Hepatocyte (in vitro differentiated cells): ENCODE results near the gene ITPK1. TPM values are rescaled to one million over a fixed set of nuclear protein-coding genes. Genes with fewer than 3 reads are reported as not detected.

Experiments used
- DNase-seq: peaks from one replicate; pipeline ENCODE4 v3.0.0-alpha.2; 2016; ENCODE audit warnings: low spot score
- H2AFZ ChIP-seq: fragments of 200-600 bp; sonication (generic); 2 replicates; pipeline ENCODE4 v1.6.0; 2016; ENCODE audit warnings: antibody characterized with exemption, mild to moderate bottlenecking
- H3K27ac ChIP-seq: fragments of 200-600 bp; sonication (generic); 2 replicates; pipeline ENCODE4 v1.5.1; 2016; ENCODE audit warnings: mild to moderate bottlenecking
- H3K27me3 ChIP-seq: fragments of 200-600 bp; sonication (generic); 2 replicates; pipeline ENCODE4 v1.6.1; 2016
- H3K36me3 ChIP-seq: fragments of 200-600 bp; sonication (generic); replicated peaks from 2 replicates; pipeline ENCODE4 v1.5.1; 2016; ENCODE audit warnings: low read depth; ENCODE audit not compliant: insufficient read depth
- H3K4me1 ChIP-seq: fragments of 200-600 bp; sonication (generic); 2 replicates; pipeline ENCODE4 v1.5.1; 2016; ENCODE audit warnings: mild to moderate bottlenecking, moderate library complexity; ENCODE audit not compliant: insufficient read depth
- H3K4me2 ChIP-seq: fragments of 200-600 bp; sonication (generic); 2 replicates; pipeline ENCODE4 v1.6.0; 2016
- H3K4me3 ChIP-seq: fragments of 200-600 bp; sonication (generic); 2 replicates; pipeline ENCODE4 v1.5.1; 2016; ENCODE audit warnings: mild to moderate bottlenecking
- H3K79me2 ChIP-seq: fragments of 200-600 bp; sonication (generic); 2 replicates; pipeline ENCODE4 v1.6.0; 2017; ENCODE audit warnings: mild to moderate bottlenecking
- H3K9me2 ChIP-seq: fragments of 200-600 bp; sonication (generic); replicated peaks from 2 replicates; pipeline ENCODE4 v1.6.0; 2017; ENCODE audit warnings: mild to moderate bottlenecking; ENCODE audit not compliant: insufficient read depth
- H3K9me3 ChIP-seq: fragments of 200-600 bp; sonication (generic); 2 replicates; pipeline ENCODE4 v1.5.1; 2016; ENCODE audit warnings: low read depth, mild to moderate bottlenecking
- H4K20me1 ChIP-seq: fragments of 200-600 bp; sonication (generic); 2 replicates; pipeline ENCODE4 v1.6.0; 2016; ENCODE audit warnings: mild to moderate bottlenecking; ENCODE audit not compliant: insufficient read depth, poor library complexity, severe bottlenecking
- CTCF ChIP-seq: fragments of 200-600 bp; sonication (generic); IDR thresholded peaks from 2 replicates; pipeline ENCODE4 v1.5.1; 2016; ENCODE audit warnings: antibody characterized with exemption, mild to moderate bottlenecking; ENCODE audit not compliant: poor library complexity
- EZH2 ChIP-seq: fragments of 200-600 bp; sonication (generic); IDR thresholded peaks from 2 replicates; pipeline ENCODE4 v1.6.1; 2016; ENCODE audit warnings: antibody characterized with exemption, mild to moderate bottlenecking, borderline replicate concordance
- EZH2phosphoT487 ChIP-seq: fragments of 200-600 bp; sonication (generic); IDR thresholded peaks from one replicate; pipeline ENCODE4 v1.6.1; 2018; ENCODE audit warnings: antibody characterized with exemption, mild to moderate bottlenecking, low read depth, moderate library complexity; ENCODE audit not compliant: unreplicated experiment, severe bottlenecking
- WGBS: methylation state at CpG from one replicate; pipeline ENCODE4 v1.1.6; 2016; ENCODE audit warnings: low lambda C conversion rate; ENCODE audit errors: missing lambda C conversion rate; 5-methylcytosine and 5-hydroxymethylcytosine counted together
- polyA plus RNA-seq: library from polyadenylated mRNA; unstranded; fragments of >200 nt; fragmentation: Nextera tagmentation; extraction: Ambion mirVana; gene quantifications from 2 replicates; pipeline ENCODE4 v1.2.1, GENCODE V29; 2016
- total RNA-seq: library from RNA; depleted of rRNA; stranded (reverse); fragments of >200 nt; gene quantifications from 2 replicates; pipeline ENCODE4 v1.2.3, GENCODE V29; 2014

The ITPK1 gene
- total and polyA plus RNA-seq, 2 experiments from 2014 or later = 49.8 to 66.7 TPM

- no peak for DNase-seq
- H3K9me2 ChIP-seq = no peaks in the 10 kb centered on the region
- WGBS = 66% methylated on average over 14 of the region's 14 CpGs
- TF ChIP-seq EZH2 = no peak
- no peak for TF ChIP-seq EZH2phosphoT487
- H3K27ac ChIP-seq = no peak overlapping the region
- H3K4me1 ChIP-seq = no peaks in the 10 kb centered on the region
- no peak overlapping the region for H2AFZ ChIP-seq
- no peaks in the 10 kb centered on the region for H3K9me3 ChIP-seq
- no peaks in the 10 kb centered on the region for H3K36me3 ChIP-seq
- H3K4me3 ChIP-seq = no peak overlapping the region
- H3K79me2 ChIP-seq = no peaks in the 10 kb centered on the region
- peaks cover 14% of the 10 kb centered on the region for H3K27me3 ChIP-seq
- H4K20me1 ChIP-seq = no peaks in the 10 kb centered on the region
- no peak overlapping the region for H3K4me2 ChIP-seq
Measured at GRCh38 chr14:92917041-92917940, 198.4 kb downstream of the ITPK1 start.

GRCh38 chr14:92916201-92916600 is 199.5 kb downstream of the ITPK1 start:
- Histone ChIP-seq H3K4me2 (no peak overlapping the region), H3K4me1 (no peaks in the 10 kb centered on the region), H3K36me3 (no peaks in the 10 kb centered on the region), H3K9me2 (no peaks in the 10 kb centered on the region), H4K20me1 (no peaks in the 10 kb centered on the region), H3K4me3 (no peak overlapping the region), H3K27ac (no peak overlapping the region), H3K9me3 (no peaks in the 10 kb centered on the region), H3K79me2 (no peaks in the 10 kb centered on the region), H3K27me3 (peaks cover 5% of the 10 kb centered on the region), H2AFZ (no peak overlapping the region)
- TF ChIP-seq CTCF (no peak), EZH2phosphoT487 (no peak), EZH2 (no peak)
- DNase-seq = no peak
- 78% methylated on average over 4 of the region's 4 CpGs for WGBS

GRCh38 chr14:92914087-92914656 is 201.6 kb downstream of the ITPK1 start:
- H3K4me1 ChIP-seq = no peaks in the 10 kb centered on the region
- peak; percentile 76 for DNase-seq
- no peak overlapping the region for H3K4me3 ChIP-seq
- H4K20me1 ChIP-seq = no peaks in the 10 kb centered on the region
- TF ChIP-seq EZH2phosphoT487 (no peak), CTCF (no peak), EZH2 (no peak)
- no peaks in the 10 kb centered on the region for H3K36me3 ChIP-seq
- no peak overlapping the region for H3K4me2 ChIP-seq
- H3K27me3 ChIP-seq = no peaks in the 10 kb centered on the region
- H3K79me2 ChIP-seq = no peaks in the 10 kb centered on the region
- H3K9me3 ChIP-seq = no peaks in the 10 kb centered on the region
- no peaks in the 10 kb centered on the region for H3K9me2 ChIP-seq
- H3K27ac ChIP-seq = no peak overlapping the region
- 5% methylated on average over 7 of the region's 7 CpGs for WGBS
- no peak overlapping the region for H2AFZ ChIP-seq

- H3K9me2 ChIP-seq = no peaks in the 10 kb centered on the region
- H4K20me1 ChIP-seq = no peaks in the 10 kb centered on the region
- TF ChIP-seq EZH2 = no peak
- TF ChIP-seq CTCF = no peak
- no peak for TF ChIP-seq EZH2phosphoT487
- H3K79me2 ChIP-seq = no peaks in the 10 kb centered on the region
- no peaks in the 10 kb centered on the region for H3K9me3 ChIP-seq
- H3K36me3 ChIP-seq = no peaks in the 10 kb centered on the region
- no peak overlapping the region for H3K4me2 ChIP-seq
- no peak overlapping the region for H2AFZ ChIP-seq
- no peaks in the 10 kb centered on the region for H3K4me1 ChIP-seq
- peaks cover 16% of the 10 kb centered on the region for H3K27me3 ChIP-seq
- no peak overlapping the region for H3K4me3 ChIP-seq
- no peak for DNase-seq
- no peak overlapping the region for H3K27ac ChIP-seq
- WGBS = 79% methylated on average over 6 of the region's 6 CpGs
Measured at GRCh38 chr14:92907316-92907911, 208.3 kb downstream of the ITPK1 start.
